RCC 7860 (cell line): Measurements from ENCODE around the gene TNN.

Experiments used
- DNase-seq: peaks from one replicate; pipeline ENCODE4 v3.0.0-alpha.2; 2015; ENCODE audit warnings: low spot score
- FAIRE-seq: peaks from 2 replicates; lab custom pipeline; 2012; peaks lifted over from hg19 to GRCh38; lab: Jason Lieb, UNC

The TNN gene

GRCh38 chr1:175171036-175171913, 103.6 kb downstream of the TNN start:
- FAIRE-seq (no peak), DNase-seq (no peak)

- no peak for FAIRE-seq
- DNase-seq, result no peak
Measured at GRCh38 chr1:175172503-175172902, 104.9 kb downstream of the TNN start.

GRCh38 chr1:175173531-175173930, 105.9 kb downstream of the TNN start:
- DNase-seq (no peak), FAIRE-seq (no peak)

GRCh38 chr1:175174309-175175102, 106.9 kb downstream of the TNN start:
- no peak for DNase-seq
- FAIRE-seq, result no peak

- no peak for FAIRE-seq
Measured at GRCh38 chr1:175176246-175176645, 108.6 kb downstream of the TNN start.

GRCh38 chr1:175178056-175178455, 110.4 kb downstream of the TNN start:
- DNase-seq (no peak), FAIRE-seq (no peak)

More at GRCh38 chr1:175176246-175176645, 108.6 kb downstream of the TNN start:
- no peak for DNase-seq

GRCh38 chr1:175178456-175178855, 110.8 kb downstream of the TNN start:
- no peak for DNase-seq
- no peak for FAIRE-seq

GRCh38 chr1:175179837-175180590, 112.4 kb downstream of the TNN start:
- FAIRE-seq, result no peak
- no peak for DNase-seq

- FAIRE-seq (no peak), DNase-seq (no peak)
Measured at GRCh38 chr1:175182201-175182746, 114.6 kb downstream of the TNN start.

- FAIRE-seq (no peak), DNase-seq (no peak)
Measured at GRCh38 chr1:175183586-175183985, 116.0 kb downstream of the TNN start.

GRCh38 chr1:175185903-175186302, 118.3 kb downstream of the TNN start:
- no peak for DNase-seq
- FAIRE-seq, result no peak

- DNase-seq, result no peak
- FAIRE-seq, result no peak
Measured at GRCh38 chr1:175186433-175187160, 119.0 kb downstream of the TNN start.

- no peak for FAIRE-seq
- DNase-seq, result no peak
Measured at GRCh38 chr1:175188936-175189335, 121.3 kb downstream of the TNN start.

GRCh38 chr1:175191659-175192058, 124.0 kb downstream of the TNN start:
- no peak for FAIRE-seq
- no peak for DNase-seq

- FAIRE-seq (no peak), DNase-seq (no peak)
Measured at GRCh38 chr1:175192111-175192629, 124.5 kb downstream of the TNN start.

GRCh38 chr1:175192630-175193526, 125.2 kb downstream of the TNN start, which contains the start of gene KIAA0040:
Gene KIAA0040, minus strand, starts transcription at chr1:175192776. Its CDS starts 31,763 bp downstream, at chr1:175161013.
- DNase-seq, result peak; percentile 62
- no peak for FAIRE-seq

- DNase-seq (no peak), FAIRE-seq (no peak)
Measured at GRCh38 chr1:175193527-175193910, 125.9 kb downstream of the TNN start.

- no peak for FAIRE-seq
Measured at GRCh38 chr1:175195281-175195680, 127.6 kb downstream of the TNN start.

GRCh38 chr1:175195798-175196197, 128.2 kb downstream of the TNN start:
- DNase-seq (no peak), FAIRE-seq (no peak)

More at GRCh38 chr1:175195281-175195680, 127.6 kb downstream of the TNN start:
- DNase-seq, result no peak
